Mammary epithelial cell (primary cell): Measurements from ENCODE around the gene PIR.

Source experiments
- CTCF ChIP-seq, 2 donors: IDR thresholded peaks in 1 of 2; conservative IDR thresholded peaks in 1 of 2; 2 replicates each; pipeline ENCODE4 v1.5.1; 2011 to 2012; ENCODE audit warnings: inconsistent platforms in 2 of 2, low read length in 2 of 2, mild to moderate bottlenecking in 2 of 2, control low read depth in 1 of 2, low read depth in 1 of 2; ENCODE audit not compliant: insufficient read depth in 1 of 2; ENCODE audit errors: extremely low read depth in 1 of 2
- EZH2 ChIP-seq: IDR thresholded peaks from 2 replicates; pipeline ENCODE4 v1.6.1; 2012; ENCODE audit warnings: low read length, inconsistent platforms, borderline replicate concordance

GRCh38 chrX:15404401-15405096, 88.6 kb downstream of the PIR start:
- TF ChIP-seq CTCF (conservative IDR thresholded peaks at IDR 0.05 in 1 of 2, IDR thresholded peaks at IDR 0.05 in 1 of 2; ENCODE audit: extremely low read depth in 1 of 2, insufficient read depth in 1 of 2, low read depth in 1 of 2, low read length in 2 of 2) (no peak), EZH2 (no peak)
